ENCODE results near the gene MNAT1.

MNAT1 gene

DNA sequence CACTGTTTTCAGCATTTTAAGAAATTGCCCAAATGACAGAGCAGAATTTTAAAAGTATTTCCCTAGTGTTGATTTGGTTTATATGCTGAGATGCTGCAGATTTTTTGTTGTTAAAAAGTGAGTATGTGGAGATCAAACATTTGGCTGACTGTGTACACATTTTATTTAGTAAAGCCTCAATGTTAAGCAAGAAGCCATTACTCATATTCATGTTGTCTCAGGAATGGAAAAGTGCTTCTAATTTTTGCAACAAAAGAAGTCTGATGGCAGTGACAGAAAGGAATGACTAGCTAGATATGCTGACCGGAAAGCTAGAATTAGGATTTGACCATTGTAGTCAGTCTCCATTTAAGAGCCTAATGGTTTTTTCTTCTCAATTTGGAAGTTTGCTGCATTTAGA, 269.0 kb downstream of the MNAT1 start (continued):
- TF ChIP-seq, protein P1, sequence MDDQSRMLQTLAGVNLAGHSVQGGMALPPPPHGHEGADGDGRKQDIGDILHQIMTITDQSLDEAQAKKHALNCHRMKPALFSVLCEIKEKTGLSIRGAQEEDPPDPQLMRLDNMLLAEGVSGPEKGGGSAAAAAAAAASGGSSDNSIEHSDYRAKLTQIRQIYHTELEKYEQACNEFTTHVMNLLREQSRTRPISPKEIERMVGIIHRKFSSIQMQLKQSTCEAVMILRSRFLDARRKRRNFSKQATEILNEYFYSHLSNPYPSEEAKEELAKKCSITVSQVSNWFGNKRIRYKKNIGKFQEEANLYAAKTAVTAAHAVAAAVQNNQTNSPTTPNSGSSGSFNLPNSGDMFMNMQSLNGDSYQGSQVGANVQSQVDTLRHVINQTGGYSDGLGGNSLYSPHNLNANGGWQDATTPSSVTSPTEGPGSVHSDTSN (CRISPR knock-in tag; IDR thresholded peaks at IDR 0.05), result no peak
- TF ChIP-seq ZBTB20 (tag by site-specific recombination; IDR thresholded peaks at IDR 0.05) (no peak), KLF10 (tag by site-specific recombination; IDR thresholded peaks at IDR 0.05) (no peak), ZNF426 (tag by site-specific recombination; IDR thresholded peaks at IDR 0.05) (no peak), ZBTB8A (tag by site-specific recombination; IDR thresholded peaks at IDR 0.05) (no peak), KLF1 (tag by site-specific recombination; IDR thresholded peaks at IDR 0.05) (no peak), SALL2 (tag by site-specific recombination; IDR thresholded peaks at IDR 0.05; ENCODE audit: borderline replicate concordance) (no peak)
- TF ChIP-seq, protein P2, sequence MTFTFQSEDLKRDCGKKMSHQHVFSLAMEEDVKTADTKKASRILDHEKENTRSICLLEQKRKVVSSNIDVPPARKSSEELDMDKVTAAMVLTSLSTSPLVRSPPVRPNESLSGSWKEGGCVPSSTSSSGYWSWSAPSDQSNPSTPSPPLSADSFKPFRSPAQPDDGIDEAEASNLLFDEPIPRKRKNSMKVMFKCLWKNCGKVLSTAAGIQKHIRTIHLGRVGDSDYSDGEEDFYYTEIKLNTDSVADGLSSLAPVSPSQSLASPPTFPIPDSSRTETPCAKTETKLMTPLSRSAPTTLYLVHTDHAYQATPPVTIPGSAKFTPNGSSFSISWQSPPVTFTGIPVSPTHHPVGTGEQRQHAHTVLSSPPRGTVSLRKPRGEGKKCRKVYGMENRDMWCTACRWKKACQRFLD (tag by site-specific recombination; IDR thresholded peaks at IDR 0.05), result no peak

DNA sequence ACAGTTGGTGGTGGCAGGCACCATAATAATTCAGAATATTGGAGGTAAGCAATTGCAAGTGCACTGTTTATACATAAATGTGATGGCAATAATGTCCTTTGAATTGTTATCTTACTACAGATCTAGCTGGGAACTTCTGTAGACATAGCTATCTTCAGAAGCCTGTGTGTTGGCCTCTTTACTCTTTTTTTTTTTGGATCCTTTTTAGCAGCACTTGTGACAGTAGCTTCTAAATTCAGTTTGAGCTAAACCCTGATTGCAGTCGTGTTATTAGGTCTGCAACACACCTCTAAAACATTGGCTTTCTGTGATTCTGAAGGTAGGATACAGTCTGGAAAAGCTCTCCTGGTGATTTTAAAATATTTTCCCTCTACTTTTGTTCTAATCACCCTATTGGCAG, 285.0 kb downstream of the MNAT1 start:
- no peaks in the 10 kb centered on the region for H3K36me3 ChIP-seq (ENCODE audit: control insufficient read depth in 2 of 2, insufficient read depth in 1 of 2, low read length in 2 of 2)
- H3K4me3 ChIP-seq (ENCODE audit: low read depth, low read length), result no peak overlapping the region
- POLR2A ChIA-PET, result no interaction called here
- CTCF ChIA-PET, result interaction anchor here (1.4 kb wide), 1 partner anchor 9 kb away, joined by 3 read pairs; no protein-coding TSS in a partner anchor
- no peaks in the 10 kb centered on the region for H3K9me3 ChIP-seq (ENCODE audit: control insufficient read depth, insufficient read depth, low read depth, low read length)
- no peaks in the 10 kb centered on the region for H3K4me1 ChIP-seq (ENCODE audit: control insufficient read depth, insufficient read depth, low read length)
- H3K27ac ChIP-seq (ENCODE audit: extremely low read depth, low read depth, low read length), result no peak overlapping the region
- TF ChIP-seq ZNF623 (tag by site-specific recombination; IDR thresholded peaks at IDR 0.05) (no peak), GFI1B (tag by site-specific recombination; IDR thresholded peaks at IDR 0.05) (no peak), ZBTB1 (tag by site-specific recombination; IDR thresholded peaks at IDR 0.05) (no peak), ZFP3 (tag by site-specific recombination; IDR thresholded peaks at IDR 0.05; ENCODE audit: low read depth) (no peak), ZNF324 (tag by site-specific recombination; IDR thresholded peaks at IDR 0.05) (no peak), TRIM28 (IDR thresholded peaks at IDR 0.05; ENCODE audit: borderline replicate concordance, low read length) (no peak), GLI4 (tag by site-specific recombination; IDR thresholded peaks at IDR 0.05) (no peak), ZNF785 (tag by site-specific recombination; IDR thresholded peaks at IDR 0.05) (no peak), TCF7L2 (IDR thresholded peaks at IDR 0.05; ENCODE audit: borderline replicate concordance, low read depth, low read length) (no peak), GLI2 (tag by site-specific recombination; IDR thresholded peaks at IDR 0.05; ENCODE audit: borderline replicate concordance, low read depth) (no peak), ZFP41 (tag by site-specific recombination; IDR thresholded peaks at IDR 0.05; ENCODE audit: borderline replicate concordance) (no peak), OSR2 (tag by site-specific recombination; IDR thresholded peaks at IDR 0.05) (no peak), KLF16 (tag by site-specific recombination; IDR thresholded peaks at IDR 0.05) (no peak), ZNF184 (tag by site-specific recombination; IDR thresholded peaks at IDR 0.05) (no peak)
- TF ChIP-seq, protein P3, sequence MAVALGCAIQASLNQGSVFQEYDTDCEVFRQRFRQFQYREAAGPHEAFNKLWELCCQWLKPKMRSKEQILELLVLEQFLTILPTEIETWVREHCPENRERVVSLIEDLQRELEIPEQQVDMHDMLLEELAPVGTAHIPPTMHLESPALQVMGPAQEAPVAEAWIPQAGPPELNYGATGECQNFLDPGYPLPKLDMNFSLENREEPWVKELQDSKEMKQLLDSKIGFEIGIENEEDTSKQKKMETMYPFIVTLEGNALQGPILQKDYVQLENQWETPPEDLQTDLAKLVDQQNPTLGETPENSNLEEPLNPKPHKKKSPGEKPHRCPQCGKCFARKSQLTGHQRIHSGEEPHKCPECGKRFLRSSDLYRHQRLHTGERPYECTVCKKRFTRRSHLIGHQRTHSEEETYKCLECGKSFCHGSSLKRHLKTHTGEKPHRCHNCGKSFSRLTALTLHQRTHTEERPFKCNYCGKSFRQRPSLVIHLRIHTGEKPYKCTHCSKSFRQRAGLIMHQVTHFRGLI (tag by site-specific recombination; IDR thresholded peaks at IDR 0.05), result no peak
- TF ChIP-seq, protein P4, sequence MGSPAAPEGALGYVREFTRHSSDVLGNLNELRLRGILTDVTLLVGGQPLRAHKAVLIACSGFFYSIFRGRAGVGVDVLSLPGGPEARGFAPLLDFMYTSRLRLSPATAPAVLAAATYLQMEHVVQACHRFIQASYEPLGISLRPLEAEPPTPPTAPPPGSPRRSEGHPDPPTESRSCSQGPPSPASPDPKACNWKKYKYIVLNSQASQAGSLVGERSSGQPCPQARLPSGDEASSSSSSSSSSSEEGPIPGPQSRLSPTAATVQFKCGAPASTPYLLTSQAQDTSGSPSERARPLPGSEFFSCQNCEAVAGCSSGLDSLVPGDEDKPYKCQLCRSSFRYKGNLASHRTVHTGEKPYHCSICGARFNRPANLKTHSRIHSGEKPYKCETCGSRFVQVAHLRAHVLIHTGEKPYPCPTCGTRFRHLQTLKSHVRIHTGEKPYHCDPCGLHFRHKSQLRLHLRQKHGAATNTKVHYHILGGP (tag by site-specific recombination; IDR thresholded peaks at IDR 0.05), result no peak
- TF ChIP-seq, protein P5, sequence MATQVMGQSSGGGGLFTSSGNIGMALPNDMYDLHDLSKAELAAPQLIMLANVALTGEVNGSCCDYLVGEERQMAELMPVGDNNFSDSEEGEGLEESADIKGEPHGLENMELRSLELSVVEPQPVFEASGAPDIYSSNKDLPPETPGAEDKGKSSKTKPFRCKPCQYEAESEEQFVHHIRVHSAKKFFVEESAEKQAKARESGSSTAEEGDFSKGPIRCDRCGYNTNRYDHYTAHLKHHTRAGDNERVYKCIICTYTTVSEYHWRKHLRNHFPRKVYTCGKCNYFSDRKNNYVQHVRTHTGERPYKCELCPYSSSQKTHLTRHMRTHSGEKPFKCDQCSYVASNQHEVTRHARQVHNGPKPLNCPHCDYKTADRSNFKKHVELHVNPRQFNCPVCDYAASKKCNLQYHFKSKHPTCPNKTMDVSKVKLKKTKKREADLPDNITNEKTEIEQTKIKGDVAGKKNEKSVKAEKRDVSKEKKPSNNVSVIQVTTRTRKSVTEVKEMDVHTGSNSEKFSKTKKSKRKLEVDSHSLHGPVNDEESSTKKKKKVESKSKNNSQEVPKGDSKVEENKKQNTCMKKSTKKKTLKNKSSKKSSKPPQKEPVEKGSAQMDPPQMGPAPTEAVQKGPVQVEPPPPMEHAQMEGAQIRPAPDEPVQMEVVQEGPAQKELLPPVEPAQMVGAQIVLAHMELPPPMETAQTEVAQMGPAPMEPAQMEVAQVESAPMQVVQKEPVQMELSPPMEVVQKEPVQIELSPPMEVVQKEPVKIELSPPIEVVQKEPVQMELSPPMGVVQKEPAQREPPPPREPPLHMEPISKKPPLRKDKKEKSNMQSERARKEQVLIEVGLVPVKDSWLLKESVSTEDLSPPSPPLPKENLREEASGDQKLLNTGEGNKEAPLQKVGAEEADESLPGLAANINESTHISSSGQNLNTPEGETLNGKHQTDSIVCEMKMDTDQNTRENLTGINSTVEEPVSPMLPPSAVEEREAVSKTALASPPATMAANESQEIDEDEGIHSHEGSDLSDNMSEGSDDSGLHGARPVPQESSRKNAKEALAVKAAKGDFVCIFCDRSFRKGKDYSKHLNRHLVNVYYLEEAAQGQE (tag by site-specific recombination; IDR thresholded peaks at IDR 0.05), result no peak
- TF ChIP-seq, protein P6, sequence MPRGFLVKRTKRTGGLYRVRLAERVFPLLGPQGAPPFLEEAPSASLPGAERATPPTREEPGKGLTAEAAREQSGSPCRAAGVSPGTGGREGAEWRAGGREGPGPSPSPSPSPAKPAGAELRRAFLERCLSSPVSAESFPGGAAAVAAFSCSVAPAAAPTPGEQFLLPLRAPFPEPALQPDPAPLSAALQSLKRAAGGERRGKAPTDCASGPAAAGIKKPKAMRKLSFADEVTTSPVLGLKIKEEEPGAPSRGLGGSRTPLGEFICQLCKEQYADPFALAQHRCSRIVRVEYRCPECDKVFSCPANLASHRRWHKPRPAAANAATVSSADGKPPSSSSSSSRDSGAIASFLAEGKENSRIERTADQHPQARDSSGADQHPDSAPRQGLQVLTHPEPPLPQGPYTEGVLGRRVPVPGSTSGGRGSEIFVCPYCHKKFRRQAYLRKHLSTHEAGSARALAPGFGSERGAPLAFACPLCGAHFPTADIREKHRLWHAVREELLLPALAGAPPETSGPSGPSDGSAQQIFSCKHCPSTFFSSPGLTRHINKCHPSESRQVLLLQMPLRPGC (tag by site-specific recombination; IDR thresholded peaks at IDR 0.05), result no peak
- TF ChIP-seq, protein P7, sequence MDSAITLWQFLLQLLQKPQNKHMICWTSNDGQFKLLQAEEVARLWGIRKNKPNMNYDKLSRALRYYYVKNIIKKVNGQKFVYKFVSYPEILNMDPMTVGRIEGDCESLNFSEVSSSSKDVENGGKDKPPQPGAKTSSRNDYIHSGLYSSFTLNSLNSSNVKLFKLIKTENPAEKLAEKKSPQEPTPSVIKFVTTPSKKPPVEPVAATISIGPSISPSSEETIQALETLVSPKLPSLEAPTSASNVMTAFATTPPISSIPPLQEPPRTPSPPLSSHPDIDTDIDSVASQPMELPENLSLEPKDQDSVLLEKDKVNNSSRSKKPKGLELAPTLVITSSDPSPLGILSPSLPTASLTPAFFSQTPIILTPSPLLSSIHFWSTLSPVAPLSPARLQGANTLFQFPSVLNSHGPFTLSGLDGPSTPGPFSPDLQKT (IDR thresholded peaks at IDR 0.05; ENCODE audit: borderline replicate concordance, low read depth, low read length), result no peak

Measured in HEK293 (cell line).